ENCODE data around the gene FAM161A. TPM values are rescaled to one million over a fixed set of nuclear protein-coding genes. Genes with fewer than 3 reads are reported as not detected.
A peak's percentile ranks its signal among the peaks of the same experiment; 100 is the strongest.
"Not testable (repeated sequence)": the region's sequence is repeated elsewhere in the genome, so short reads cannot be mapped to it uniquely, and the experiment has no call there.

FAM161A gene
- 1 to 10 TPM in 1 of 2 donors, under 1 TPM in 1; 0.74 to 1.5 TPM for total RNA-seq
- long read RNA-seq = 0 reads

GRCh38 chr2:61853847-61854563, at the start of gene FAM161A:
FAM161A (minus strand) TSS chr2:61854060; CDS start chr2:61854041, 19 bp downstream.
- DNase-seq = peak; percentile 94
- intact Hi-C loops (cut with DNase I) = loop anchor here in 1 of 2 donors (10.0 kb wide), 1 partner anchor 329 kb away; no protein-coding TSS in a partner anchor
- peak; percentile 96 to 97 for ATAC-seq

GRCh38 chr2:61900281-61900680, 46.4 kb upstream of the FAM161A start:
- DNase-seq (no peak), ATAC-seq (no peak)
- intact Hi-C loops (cut with DNase I) = no loop called here

GRCh38 chr2:61898810-61899209, 45.0 kb upstream of the FAM161A start:
- no peak for ATAC-seq
- DNase-seq = no peak
- intact Hi-C loops (cut with DNase I) = no loop called here

GRCh38 chr2:61888267-61889055, 34.6 kb upstream of the FAM161A start, which contains the start of gene CCT4:
CCT4 (minus strand) TSS chr2:61888656; CDS start chr2:61888507, 149 bp downstream.
- DNase-seq (peak; percentile 88), ATAC-seq (peak; percentile 90 to 91)
- intact Hi-C loops (cut with DNase I) = no loop called here

- intact Hi-C loops (cut with DNase I) = no loop called here
- ATAC-seq (peak in 1 of 2 donors; percentile 12), DNase-seq (no peak)
These were observed 33.9 kb upstream of the FAM161A start for GRCh38 chr2:61887717-61888266.

- DNase-seq = no peak
- no peak for ATAC-seq
- intact Hi-C loops (cut with DNase I) = no loop called here
These were observed 32.2 kb upstream of the FAM161A start for GRCh38 chr2:61885896-61886603.

- intact Hi-C loops (cut with DNase I) = no loop called here
- no peak for ATAC-seq
These were observed 29.0 kb upstream of the FAM161A start for GRCh38 chr2:61882850-61883249.

GRCh38 chr2:61879351-61879750, 25.5 kb upstream of the FAM161A start:
- intact Hi-C loops (cut with DNase I); DNase-seq: not testable (repeated sequence)

More at GRCh38 chr2:61882850-61883249, 29.0 kb upstream of the FAM161A start:
- DNase-seq = no peak

GRCh38 chr2:61878761-61879160, 24.9 kb upstream of the FAM161A start:
- DNase-seq (no peak), ATAC-seq (no peak)
- intact Hi-C loops (cut with DNase I) = no loop called here

More at GRCh38 chr2:61879351-61879750, 25.5 kb upstream of the FAM161A start:
- ATAC-seq = not testable (repeated sequence)

- ATAC-seq (no peak), DNase-seq (no peak)
- intact Hi-C loops (cut with DNase I) = no loop called here
These were observed 23.8 kb upstream of the FAM161A start for GRCh38 chr2:61877571-61878245.

- intact Hi-C loops (cut with DNase I) = no loop called here
- ATAC-seq (no peak), DNase-seq (no peak)
These were observed 22.5 kb upstream of the FAM161A start for GRCh38 chr2:61876400-61876799.

- intact Hi-C loops (cut with DNase I); DNase-seq; ATAC-seq: not testable (repeated sequence)
These were observed 12.7 kb upstream of the FAM161A start for GRCh38 chr2:61866482-61867089.

- ATAC-seq (no peak), DNase-seq (no peak)
- intact Hi-C loops (cut with DNase I) = no loop called here
These were observed 8.2 kb upstream of the FAM161A start for GRCh38 chr2:61862085-61862484.

GRCh38 chr2:61857224-61857623, 3.4 kb upstream of the FAM161A start:
- intact Hi-C loops (cut with DNase I) = loop anchor here in 1 of 2 donors (10.0 kb wide), 1 partner anchor 332 kb away; no protein-coding TSS in a partner anchor
- no peak for ATAC-seq
- DNase-seq = no peak

- intact Hi-C loops (cut with DNase I) = loop anchor here in 1 of 2 donors (10.0 kb wide), 1 partner anchor 330 kb away; no protein-coding TSS in a partner anchor
- DNase-seq (peak; percentile 21), ATAC-seq (no peak)
These were observed 1.4 kb upstream of the FAM161A start for GRCh38 chr2:61855318-61855613.

GRCh38 chr2:61854564-61855317, 881 bp upstream of the FAM161A start:
- peak; percentile 90 for DNase-seq
- intact Hi-C loops (cut with DNase I) = loop anchor here in 1 of 2 donors (10.0 kb wide), 1 partner anchor 330 kb away; no protein-coding TSS in a partner anchor
- ATAC-seq = peak; percentile 94 to 97
